Endothelial cell of umbilical vein (primary cell): Measurements from ENCODE around the gene PARP6. TPM values are rescaled to one million over a fixed set of nuclear protein-coding genes. Genes with fewer than 3 reads are reported as not detected.

ENCODE experiments used
- BruUV-seq: library from RNA; stranded (reverse); fragments of 400-500 nt; replicated peaks from 2 replicates; lab custom pipeline; 2021; lab: Mats Ljungman, UMichigan
- CTCF ChIA-PET: fragments of 300-600, 350-600 bp; sonication (Branson Sonifier 250); formaldehyde crosslinking; loops from one replicate; lab custom pipeline; 2021; ENCODE audit warnings: antibody characterized with exemption, inconsistent platforms; lab: Charles Lee
- POLR2A ChIA-PET: fragments of 300-600, 350-600 bp; sonication (Branson Sonifier 250); formaldehyde crosslinking; loops from one replicate; lab custom pipeline; 2021; ENCODE audit warnings: antibody characterized with exemption, inconsistent platforms; lab: Charles Lee
- DNase-seq: peaks from one replicate; pipeline ENCODE4 v3.0.0-alpha.2; 2011; ENCODE audit warnings: low read depth, low spot score
- FAIRE-seq: peaks from 2 replicates; lab custom pipeline; 2011; peaks lifted over from hg19 to GRCh38; lab: Jason Lieb, UNC
- H2AFZ ChIP-seq: 2 replicates; pipeline ENCODE4 v1.6.0; 2012; ENCODE audit warnings: low read depth, low read length, control low read depth, inconsistent platforms
- H3K27ac ChIP-seq: 2 replicates; pipeline ENCODE4 v1.5.1; 2011; ENCODE audit warnings: low read depth, mild to moderate bottlenecking, control low read depth, low read length, moderate library complexity; ENCODE audit not compliant: insufficient read depth
- H3K27me3 ChIP-seq, 2 experiments: 2 replicates each; pipeline versions ENCODE4 v1.6.0 to v1.6.1; 2011; ENCODE audit warnings: low read length in 2 of 2, mixed read lengths in 1 of 2; ENCODE audit not compliant: control insufficient read depth in 2 of 2, insufficient read depth in 2 of 2
- H3K36me3 ChIP-seq, 2 experiments: 2 replicates in 1 of 2; 3 replicates in 1 of 2; pipeline ENCODE4 v1.5.1; 2011; ENCODE audit warnings: low read length in 2 of 2, mild to moderate bottlenecking in 1 of 2, moderate library complexity in 1 of 2; ENCODE audit not compliant: control insufficient read depth in 2 of 2, insufficient read depth in 2 of 2; ENCODE audit errors: extremely low read depth in 1 of 2
- H3K4me1 ChIP-seq: 3 replicates; pipeline ENCODE4 v1.5.1; 2011; ENCODE audit warnings: mild to moderate bottlenecking, low read length; ENCODE audit not compliant: control insufficient read depth, insufficient read depth; ENCODE audit errors: extremely low read depth
- H3K4me2 ChIP-seq: 2 replicates; pipeline ENCODE4 v1.6.1; 2011; ENCODE audit warnings: low read length, control low read depth, mixed read lengths; ENCODE audit not compliant: insufficient read depth
- H3K4me3 ChIP-seq, 3 experiments: fragments of 200-600 bp in 1 of 3; sonication (generic), shearing (Covaris generic) in 1 of 3; replicated peaks in 1 of 3; 2 replicates each; pipeline ENCODE4 v1.5.1; 2011 to 2016; ENCODE audit warnings: control low read depth in 3 of 3, low read length in 3 of 3, mild to moderate bottlenecking in 2 of 3, inconsistent platforms in 1 of 3, low read depth in 1 of 3, moderate library complexity in 1 of 3; ENCODE audit not compliant: insufficient read depth in 1 of 3
- H3K79me2 ChIP-seq: 2 replicates; pipeline ENCODE4 v1.6.0; 2012; ENCODE audit warnings: low read length, inconsistent platforms; ENCODE audit not compliant: control insufficient read depth, insufficient read depth
- H3K9ac ChIP-seq: replicated peaks from 2 replicates; pipeline ENCODE3; 2011; ENCODE audit warnings: low read length, control low read depth; ENCODE audit not compliant: insufficient read depth; ENCODE audit errors: extremely low read depth
- H3K9me1 ChIP-seq: replicated peaks from 3 replicates; pipeline ENCODE4 v1.6.0; 2011; ENCODE audit warnings: mild to moderate bottlenecking, low read length; ENCODE audit not compliant: control insufficient read depth, insufficient read depth; ENCODE audit errors: extremely low read depth
- H3K9me3 ChIP-seq: replicated peaks from 2 replicates; pipeline ENCODE4 v1.5.1; 2012; ENCODE audit warnings: low read length, inconsistent platforms; ENCODE audit not compliant: control insufficient read depth, insufficient read depth
- H4K20me1 ChIP-seq: replicated peaks from 2 replicates; pipeline ENCODE3; 2011; ENCODE audit warnings: mild to moderate bottlenecking, low read length; ENCODE audit not compliant: control insufficient read depth, insufficient read depth; ENCODE audit errors: extremely low read depth
- EZH2 ChIP-seq: IDR thresholded peaks from 2 replicates; pipeline ENCODE4 v1.6.1; 2012; ENCODE audit warnings: borderline replicate concordance, low read depth, mild to moderate bottlenecking, moderate library complexity, low read length, inconsistent platforms; ENCODE audit not compliant: severe bottlenecking
- FOS ChIP-seq: IDR thresholded peaks from 2 replicates; pipeline ENCODE4 v1.6.1; 2011; ENCODE audit warnings: mild to moderate bottlenecking, low read length, moderate library complexity, borderline replicate concordance; ENCODE audit not compliant: insufficient read depth
- GATA2 ChIP-seq: IDR thresholded peaks from 2 replicates; pipeline ENCODE4 v1.7.0; 2011; ENCODE audit warnings: low read depth, mild to moderate bottlenecking, moderate library complexity, mixed read lengths, low read length; ENCODE audit not compliant: insufficient read length, insufficient read depth
- JUN ChIP-seq: IDR thresholded peaks from 2 replicates; pipeline ENCODE4 v1.6.1; 2011; ENCODE audit warnings: borderline replicate concordance, low read depth; ENCODE audit not compliant: insufficient read length, insufficient read depth
- MYC ChIP-seq: IDR thresholded peaks from one replicate; pipeline ENCODE4 v1.6.1; 2011; ENCODE audit warnings: mild to moderate bottlenecking, low read depth, low read length
- POLR2A ChIP-seq: IDR thresholded peaks from 2 replicates; pipeline ENCODE4 v1.6.1; 2012; ENCODE audit warnings: low read depth, mild to moderate bottlenecking, control low read depth, low read length
- POLR2AphosphoS5 ChIP-seq: IDR thresholded peaks from 2 replicates; pipeline ENCODE4 v1.6.1; 2012; ENCODE audit warnings: low read depth, mild to moderate bottlenecking, control low read depth, low read length, moderate library complexity; ENCODE audit not compliant: insufficient read depth
- dilution Hi-C: fragments of 300-500 bp; cut with MboI; formaldehyde crosslinking; loops from one replicate; pipeline ENCODE4 v1.15.0; 2019; ENCODE audit warnings: low sequenced_read_pairs; ENCODE audit not compliant: extremely low pct_ligation_motif_present
- intact Hi-C: fragments of 100-400 bp; cut with micrococcal nuclease; formaldehyde crosslinking; loops from one replicate; pipeline ENCODE4 v1.10.0; 2022
- polyA plus RNA-seq, 4 experiments: library from polyadenylated mRNA; depleted of rRNA in 3 of 4; stranded (reverse) in 3 of 4; unstranded in 1 of 4; fragments of >200 nt; gene quantifications; 2 replicates each; pipeline versions ENCODE4 v1.2.1 to v1.2.3, GENCODE V29; 2011 to 2012; ENCODE audit warnings: missing spikeins in 1 of 4
- total RNA-seq: library from RNA; stranded (reverse); gene quantifications from 2 replicates; pipeline ENCODE4 v1.2.3, GENCODE V29; 2021
- TF ChIP-seq, protein P1 (sequence below), 2 donors: IDR thresholded peaks; 1 replicate in 1 of 2; 2 replicates in 1 of 2; pipeline ENCODE4 v1.5.1; 2011; ENCODE audit warnings: low read length in 2 of 2, mild to moderate bottlenecking in 2 of 2, moderate library complexity in 2 of 2, control low read depth in 1 of 2, inconsistent platforms in 1 of 2, low read depth in 1 of 2; ENCODE audit not compliant: insufficient read depth in 1 of 2; ENCODE audit errors: extremely low read depth in 1 of 2
- TF ChIP-seq, protein P2 (sequence below): IDR thresholded peaks from 2 replicates; pipeline ENCODE4 v1.6.1; 2011; ENCODE audit not compliant: insufficient read depth, insufficient read length

Gene PARP6
- total and polyA plus RNA-seq, 2 donors (not counting 3 experiments of a cell fraction or from before 2014, with no cell fraction given): 41.1 to 53.3 TPM

DNA sequence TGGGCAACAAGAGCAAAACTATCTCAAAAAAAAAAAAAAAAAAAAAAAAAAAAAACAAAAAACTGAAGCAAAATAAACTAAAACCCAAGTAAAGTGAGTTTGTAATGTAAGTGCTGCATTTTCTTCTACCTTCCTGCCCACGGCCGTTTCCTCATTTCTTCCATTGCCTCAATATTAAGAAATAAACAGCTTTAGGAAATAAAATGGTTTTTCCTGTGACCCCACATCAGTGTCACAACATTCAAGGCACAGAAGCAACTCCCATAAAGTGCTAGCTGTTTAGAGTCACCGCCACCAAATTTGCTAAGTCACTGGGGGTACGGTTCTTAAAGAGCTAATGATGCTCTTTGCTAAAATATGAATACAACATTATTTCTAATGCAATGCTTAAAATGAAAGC, 44.6 kb downstream of the PARP6 start:
- dilution Hi-C loops: no loop called here
- intact Hi-C loops: loop anchor here (1.0 kb wide), 1 partner anchor 10 kb away; no protein-coding TSS in a partner anchor
- Histone ChIP-seq H3K9me1 (no peaks in the 10 kb centered on the region), H3K9ac (peak overlapping the region; percentile 45), H3K9me3 (no peaks in the 10 kb centered on the region), H3K4me2 (peak overlapping the region; percentile 93), H3K27ac (peak overlapping the region; percentile 84), H2AFZ (no peak overlapping the region), H4K20me1 (no peaks in the 10 kb centered on the region), H3K4me3 (peak overlapping the region in 1 of 3 experiments; percentile 70), H3K27me3 (no peaks in the 10 kb centered on the region), H3K79me2 (peaks cover 70% of the 10 kb centered on the region), H3K36me3 (peaks cover 3 to 4% of the 10 kb centered on the region in 2 experiments), H3K4me1 (peaks cover 59% of the 10 kb centered on the region)
- TF ChIP-seq POLR2AphosphoS5 (no peak), EZH2 (no peak), GATA2 (no peak)
- ChIA-PET CTCF (interaction anchor here (0.5 to 4.9 kb wide), 13 partner anchors 10 to 475 kb away, joined by 3 to 47 read pairs (median 5); partner anchors contain the start of genes ARIH1, GRAMD2A, MYO9A and SENP8), POLR2A (interaction anchor here (0.5 to 1.2 kb wide), 3 partner anchors 9 to 44 kb away, joined by 3 to 5 read pairs (median 3); no protein-coding TSS in a partner anchor)
- BruUV-seq: no TSS peak
- FAIRE-seq: no peak
- no peak for DNase-seq

DNA sequence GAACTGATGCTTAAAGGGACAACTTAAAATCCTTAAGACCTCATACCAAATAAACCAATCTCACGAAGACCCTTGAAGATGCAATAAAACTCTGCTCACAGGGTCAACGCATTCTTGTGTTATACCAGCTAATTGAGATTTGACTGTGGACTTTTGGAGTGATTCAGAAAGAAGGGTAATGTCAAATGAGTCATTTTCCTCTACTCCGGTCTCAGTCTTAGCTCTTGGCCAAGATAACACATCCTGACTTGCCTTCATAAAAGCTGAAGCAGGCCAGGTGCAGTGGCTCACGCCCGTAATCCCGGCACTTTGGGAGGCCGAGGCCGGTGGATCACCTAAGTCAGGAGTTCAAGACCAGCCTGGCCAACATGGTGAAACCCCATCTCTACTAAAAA, 45.2 kb downstream of the PARP6 start:
- intact Hi-C loops: loop anchor here (1.0 kb wide), 1 partner anchor 10 kb away; no protein-coding TSS in a partner anchor
- dilution Hi-C loops: no loop called here
- Histone ChIP-seq H3K27me3 (no peaks in the 10 kb centered on the region), H3K4me3 (peak overlapping the region in 1 of 3 experiments; percentile 14), H3K9me3 (no peaks in the 10 kb centered on the region), H3K9ac (peak overlapping the region; percentile 18), H2AFZ (no peak overlapping the region), H3K4me1 (peaks cover 57% of the 10 kb centered on the region), H3K79me2 (peaks cover 75% of the 10 kb centered on the region), H4K20me1 (no peaks in the 10 kb centered on the region), H3K36me3 (peaks cover 3 to 4% of the 10 kb centered on the region in 2 experiments), H3K27ac (peak overlapping the region; percentile 84), H3K9me1 (no peaks in the 10 kb centered on the region), H3K4me2 (peak overlapping the region; percentile 67)
- DNase-seq (peak; percentile 91), FAIRE-seq (peak; percentile 96)
- CTCF ChIA-PET: interaction anchor here (0.5 to 4.9 kb wide), 20 partner anchors 11 to 474 kb away, joined by 3 to 47 read pairs (median 4); partner anchors contain the start of genes ARIH1, GRAMD2A, MYO9A and SENP8
- TF ChIP-seq EZH2: no peak
- peak; percentile 90 for TF ChIP-seq FOS
- peak; percentile 55 for TF ChIP-seq POLR2AphosphoS5
- TF ChIP-seq GATA2: peak; percentile 40
- TF ChIP-seq, protein P1, sequence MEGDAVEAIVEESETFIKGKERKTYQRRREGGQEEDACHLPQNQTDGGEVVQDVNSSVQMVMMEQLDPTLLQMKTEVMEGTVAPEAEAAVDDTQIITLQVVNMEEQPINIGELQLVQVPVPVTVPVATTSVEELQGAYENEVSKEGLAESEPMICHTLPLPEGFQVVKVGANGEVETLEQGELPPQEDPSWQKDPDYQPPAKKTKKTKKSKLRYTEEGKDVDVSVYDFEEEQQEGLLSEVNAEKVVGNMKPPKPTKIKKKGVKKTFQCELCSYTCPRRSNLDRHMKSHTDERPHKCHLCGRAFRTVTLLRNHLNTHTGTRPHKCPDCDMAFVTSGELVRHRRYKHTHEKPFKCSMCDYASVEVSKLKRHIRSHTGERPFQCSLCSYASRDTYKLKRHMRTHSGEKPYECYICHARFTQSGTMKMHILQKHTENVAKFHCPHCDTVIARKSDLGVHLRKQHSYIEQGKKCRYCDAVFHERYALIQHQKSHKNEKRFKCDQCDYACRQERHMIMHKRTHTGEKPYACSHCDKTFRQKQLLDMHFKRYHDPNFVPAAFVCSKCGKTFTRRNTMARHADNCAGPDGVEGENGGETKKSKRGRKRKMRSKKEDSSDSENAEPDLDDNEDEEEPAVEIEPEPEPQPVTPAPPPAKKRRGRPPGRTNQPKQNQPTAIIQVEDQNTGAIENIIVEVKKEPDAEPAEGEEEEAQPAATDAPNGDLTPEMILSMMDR (IDR thresholded peaks at IDR 0.05; ENCODE audit: extremely low read depth in 1 of 2, insufficient read depth in 1 of 2, low read depth in 1 of 2, low read length in 2 of 2): no peak
- peak; percentile 38 for TF ChIP-seq MYC
- TF ChIP-seq POLR2A: peak; percentile 10
- TF ChIP-seq, protein P2, sequence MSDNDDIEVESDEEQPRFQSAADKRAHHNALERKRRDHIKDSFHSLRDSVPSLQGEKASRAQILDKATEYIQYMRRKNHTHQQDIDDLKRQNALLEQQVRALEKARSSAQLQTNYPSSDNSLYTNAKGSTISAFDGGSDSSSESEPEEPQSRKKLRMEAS: no peak
- TF ChIP-seq JUN: peak; percentile 90
- POLR2A ChIA-PET: interaction anchor here (0.5 to 1.5 kb wide), 3 partner anchors 10 to 45 kb away, joined by 3 to 5 read pairs (median 4); no protein-coding TSS in a partner anchor
- no TSS peak for BruUV-seq
